Mammary epithelial cell (primary cell): Measurements from ENCODE around the gene DOK1.

Experiments used
- CTCF ChIP-seq, 2 donors: IDR thresholded peaks in 1 of 2; conservative IDR thresholded peaks in 1 of 2; 2 replicates each; pipeline ENCODE4 v1.5.1; 2011 to 2012; ENCODE audit warnings: inconsistent platforms in 2 of 2, low read length in 2 of 2, mild to moderate bottlenecking in 2 of 2, control low read depth in 1 of 2, low read depth in 1 of 2; ENCODE audit not compliant: insufficient read depth in 1 of 2; ENCODE audit errors: extremely low read depth in 1 of 2
- EZH2 ChIP-seq: IDR thresholded peaks from 2 replicates; pipeline ENCODE4 v1.6.1; 2012; ENCODE audit warnings: low read length, inconsistent platforms, borderline replicate concordance

GRCh38 chr2:74603282-74604000, 48.9 kb downstream of the DOK1 start:
- TF ChIP-seq EZH2: no peak
- no peak for TF ChIP-seq CTCF (conservative IDR thresholded peaks at IDR 0.05 in 1 of 2, IDR thresholded peaks at IDR 0.05 in 1 of 2; ENCODE audit: extremely low read depth in 1 of 2, insufficient read depth in 1 of 2, low read depth in 1 of 2, low read length in 2 of 2)
